LoVo (cell line): ENCODE measurements around the gene ESPNL.
A peak's percentile ranks its signal among the peaks of the same experiment; 100 is the strongest.

ENCODE experiments used
- DNase-seq: peaks from one replicate; pipeline ENCODE4 v3.0.0-alpha.2; 2016; ENCODE audit warnings: low spot score

The ESPNL gene

DNA sequence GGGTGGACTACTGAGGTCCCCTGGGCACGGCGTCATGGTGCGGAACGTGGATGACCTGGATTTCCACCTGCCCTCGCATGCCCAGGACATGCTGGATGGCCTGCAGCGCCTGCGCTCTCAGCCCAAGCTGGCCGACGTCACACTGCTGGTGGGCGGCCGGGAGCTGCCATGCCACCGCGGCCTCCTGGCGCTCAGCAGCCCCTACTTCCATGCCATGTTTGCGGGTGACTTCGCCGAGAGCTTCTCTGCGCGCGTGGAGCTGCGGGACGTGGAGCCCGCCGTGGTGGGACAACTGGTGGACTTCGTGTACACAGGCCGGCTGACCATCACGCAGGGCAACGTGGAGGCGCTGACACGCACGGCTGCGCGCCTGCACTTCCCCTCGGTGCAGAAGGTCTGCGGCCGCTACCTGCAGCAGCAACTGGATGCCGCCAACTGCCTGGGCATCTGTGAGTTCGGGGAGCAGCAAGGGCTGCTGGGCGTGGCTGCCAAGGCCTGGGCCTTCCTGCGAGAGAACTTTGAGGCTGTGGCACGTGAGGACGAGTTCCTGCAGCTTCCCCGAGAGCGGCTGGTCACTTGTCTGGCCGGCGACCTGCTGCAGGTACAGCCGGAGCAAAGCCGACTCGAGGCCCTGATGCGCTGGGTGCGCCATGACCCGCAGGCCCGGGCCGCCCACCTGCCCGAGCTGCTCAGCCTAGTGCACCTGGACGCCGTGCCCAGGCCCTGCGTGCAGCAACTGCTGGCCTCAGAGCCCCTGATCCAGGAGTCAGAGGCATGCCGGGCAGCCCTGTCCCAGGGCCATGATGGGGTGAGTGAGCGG is 40.8 kb downstream of the ESPNL start:
- DNase-seq = no peak

DNA sequence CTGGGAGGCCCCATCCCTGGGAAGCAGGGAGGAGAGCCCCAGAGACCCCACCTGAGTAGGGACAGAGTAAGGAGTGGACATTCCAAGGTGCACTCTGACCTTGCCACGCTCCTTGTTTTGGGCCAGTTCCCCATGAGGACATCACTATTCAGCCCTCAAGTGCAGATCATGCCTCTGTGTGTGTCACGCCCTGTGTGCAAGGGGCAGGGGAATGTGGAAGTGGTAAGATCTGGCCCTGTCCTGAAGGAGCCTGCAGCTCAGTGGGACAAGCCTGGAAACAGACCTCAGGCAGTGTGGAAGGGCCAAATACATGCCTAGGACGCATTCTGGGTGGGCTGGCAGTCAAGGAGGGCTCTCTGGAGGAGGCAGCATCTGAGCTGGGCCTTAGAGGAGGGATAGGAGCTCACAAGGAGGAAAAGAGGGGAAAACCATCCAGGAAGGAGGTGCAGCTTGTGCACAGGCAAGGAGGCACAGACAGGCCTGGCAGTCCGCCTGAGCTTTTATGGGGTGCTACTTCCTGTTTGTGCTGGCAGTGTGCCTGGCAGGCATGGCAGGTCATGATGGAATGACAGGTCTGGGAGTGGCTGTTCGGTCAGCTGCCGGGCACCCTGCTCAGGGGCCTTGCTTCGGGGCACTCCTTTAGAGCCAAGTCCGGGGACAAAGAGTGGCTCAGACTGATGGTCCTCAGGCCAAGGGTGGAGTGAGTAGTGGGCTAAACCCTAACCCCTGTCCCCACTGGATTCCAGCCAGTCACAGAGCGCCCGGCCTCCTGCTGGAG is 41.6 kb downstream of the ESPNL start:
- peak; percentile 92 for DNase-seq

DNA sequence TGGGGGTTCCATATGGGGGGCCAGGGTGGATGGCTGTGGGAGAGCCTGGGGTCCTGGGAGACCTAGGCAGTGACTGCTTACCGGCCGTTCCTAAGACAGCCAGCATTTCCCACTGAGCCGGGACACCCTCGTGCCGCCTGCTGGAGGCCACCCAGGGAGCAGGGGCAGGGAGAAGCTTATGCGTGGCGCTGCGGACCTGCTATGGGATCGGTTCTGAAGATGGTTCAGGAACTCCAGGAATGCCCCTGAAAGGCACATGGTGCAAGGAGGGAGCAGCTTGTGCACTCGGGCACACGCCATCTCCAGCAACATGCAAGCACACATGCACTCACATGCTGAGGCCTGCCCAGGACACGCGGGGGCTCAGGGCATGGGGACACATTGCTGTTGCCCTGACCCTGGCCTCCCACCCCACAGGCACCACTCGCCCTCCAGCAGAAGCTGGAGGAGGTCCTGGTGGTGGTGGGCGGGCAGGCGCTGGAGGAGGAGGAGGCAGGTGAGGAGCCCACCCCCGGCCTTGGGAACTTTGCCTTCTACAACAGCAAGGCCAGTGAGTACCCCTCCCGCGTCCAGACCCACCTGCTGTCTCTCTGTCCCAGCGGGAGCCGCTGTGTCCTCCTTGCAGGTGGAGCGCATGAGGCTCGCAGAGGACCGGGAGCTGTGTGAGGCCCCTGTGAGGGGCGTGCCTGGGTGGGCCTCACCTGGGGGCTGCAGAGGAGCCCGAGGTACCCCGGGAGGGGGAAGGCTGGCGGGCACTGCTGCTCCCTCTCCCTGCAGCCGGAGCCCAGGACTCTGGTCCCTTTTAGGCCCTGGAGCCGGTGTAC is 42.5 kb downstream of the ESPNL start:
- DNase-seq = no peak

DNA sequence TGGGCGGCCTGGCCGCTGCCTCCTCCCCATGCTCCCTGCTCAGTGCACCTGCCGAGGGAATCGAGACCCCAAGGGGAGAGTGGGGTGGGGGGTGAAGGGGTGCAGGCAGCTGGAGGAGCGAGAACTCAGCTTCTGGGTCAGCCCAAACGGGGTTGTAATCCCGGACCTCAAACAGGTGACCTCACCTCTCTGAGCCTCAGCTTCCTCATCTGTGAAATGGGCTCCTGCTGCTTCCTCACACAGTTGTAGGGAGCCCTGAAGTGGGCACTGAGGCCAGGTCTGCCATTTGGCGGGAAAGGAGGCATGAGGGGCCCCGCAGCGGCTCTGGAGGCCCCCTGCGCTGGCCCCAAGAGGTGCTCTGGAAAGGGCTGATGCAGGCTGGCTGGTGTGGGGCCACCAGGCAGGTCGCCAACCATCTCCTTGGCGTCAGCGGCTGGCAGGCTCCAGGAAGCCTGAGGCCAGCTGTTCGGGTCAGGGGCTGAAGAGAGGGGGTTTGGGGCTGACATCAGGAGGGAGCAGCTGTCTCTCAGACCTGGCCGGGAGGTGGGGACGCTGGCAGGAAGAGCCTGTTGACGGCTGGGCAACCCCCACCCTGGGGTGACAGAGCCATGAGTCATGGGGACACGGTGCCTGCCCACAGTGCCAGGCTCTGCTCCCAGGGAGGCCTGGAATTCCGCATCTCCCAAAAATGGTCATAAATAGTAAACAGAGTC is 43.3 kb downstream of the ESPNL start:
- peak; percentile 71 for DNase-seq

DNA sequence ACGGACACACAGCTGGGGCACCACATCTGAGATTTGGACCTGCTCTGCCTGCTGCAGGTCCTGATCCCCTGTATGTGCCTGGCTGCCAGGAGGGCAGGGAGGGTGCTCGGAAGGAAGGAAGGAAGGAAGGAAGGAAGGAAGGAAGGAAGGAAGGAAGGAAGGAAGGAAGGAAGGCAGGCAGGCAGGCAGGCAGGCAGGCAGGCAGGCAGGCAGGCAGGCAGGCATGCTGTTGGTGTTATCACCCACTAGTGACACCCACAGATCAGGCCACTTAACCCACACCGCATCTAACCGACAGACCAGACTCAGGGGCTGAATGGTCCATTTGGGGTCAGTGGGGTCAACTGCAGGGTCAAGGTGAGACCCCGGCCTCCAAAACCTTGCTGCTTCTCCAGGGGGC is 44.1 kb downstream of the ESPNL start:
- DNase-seq = no peak

DNA sequence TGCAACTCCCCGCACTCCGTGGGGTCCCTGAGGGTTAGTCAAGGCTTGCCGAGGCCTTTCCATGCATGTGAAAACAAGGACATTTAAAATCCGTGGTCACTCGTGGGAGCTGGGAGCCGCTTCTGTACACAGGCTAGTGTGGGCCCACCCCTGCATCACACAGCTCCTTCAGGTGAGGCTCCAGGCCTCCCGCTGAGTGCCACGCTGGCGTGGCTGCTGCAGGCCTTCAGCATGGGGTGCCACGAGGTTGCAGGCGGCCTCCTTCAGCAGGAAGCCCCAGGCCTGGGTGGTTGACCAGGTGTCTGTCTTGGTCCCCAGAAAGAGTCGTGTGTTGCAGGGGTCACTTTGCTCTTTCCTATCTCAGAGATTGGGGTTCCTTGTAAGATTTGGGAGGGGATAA is 44.9 kb downstream of the ESPNL start:
- no peak for DNase-seq

DNA sequence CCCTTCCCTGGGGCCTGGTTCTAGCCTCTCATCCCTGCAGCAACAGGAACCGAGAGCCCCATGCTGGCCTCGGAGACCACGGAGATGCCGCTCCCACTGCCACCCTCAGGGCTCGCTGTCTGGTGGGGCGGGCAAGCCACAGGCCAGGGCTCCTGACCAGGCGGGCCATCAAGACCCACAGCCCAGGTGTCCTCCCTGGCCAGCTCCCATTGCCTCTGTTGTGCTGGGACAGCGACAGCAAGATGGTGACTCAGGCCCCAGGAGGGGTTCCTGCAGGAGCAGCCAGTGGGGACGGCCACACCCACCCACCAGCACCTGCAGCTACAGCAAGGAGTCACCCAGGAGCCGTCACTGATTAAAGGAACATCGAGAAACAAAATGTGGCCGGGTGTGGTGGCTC is 45.7 kb downstream of the ESPNL start:
- peak; percentile 55 for DNase-seq

DNA sequence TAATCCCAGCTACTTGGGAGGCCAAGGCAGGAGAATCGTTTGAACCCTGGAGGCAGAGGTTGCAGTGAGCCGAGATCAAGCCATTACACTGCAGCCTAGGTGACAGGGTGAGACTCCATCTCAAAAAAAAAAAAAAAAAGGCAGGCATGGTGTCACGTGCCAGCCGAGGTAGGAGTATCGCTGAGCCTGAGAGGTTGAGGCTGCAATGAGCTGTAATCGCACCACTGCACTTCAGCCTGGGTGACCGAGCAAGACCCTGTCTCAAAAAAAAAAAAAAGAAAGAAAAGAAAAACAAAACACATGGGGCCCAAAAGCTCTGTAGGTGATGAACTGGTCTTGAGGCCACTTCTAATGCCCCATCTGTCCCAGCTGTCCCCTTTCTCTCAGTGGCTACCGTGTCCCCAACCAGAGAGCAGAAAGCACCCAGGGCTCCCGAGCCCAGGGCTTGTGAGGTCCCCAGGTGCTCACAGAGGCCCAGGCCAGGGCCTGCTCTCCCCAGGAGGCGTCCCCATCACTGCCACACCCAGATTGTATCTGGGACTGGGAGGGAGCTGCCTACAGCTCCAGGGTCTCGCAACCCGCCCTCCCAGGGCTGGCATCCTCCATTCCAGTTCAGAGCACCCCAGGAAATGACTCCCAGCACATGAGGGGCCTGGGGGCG is 46.9 kb downstream of the ESPNL start:
- DNase-seq = no peak

DNA sequence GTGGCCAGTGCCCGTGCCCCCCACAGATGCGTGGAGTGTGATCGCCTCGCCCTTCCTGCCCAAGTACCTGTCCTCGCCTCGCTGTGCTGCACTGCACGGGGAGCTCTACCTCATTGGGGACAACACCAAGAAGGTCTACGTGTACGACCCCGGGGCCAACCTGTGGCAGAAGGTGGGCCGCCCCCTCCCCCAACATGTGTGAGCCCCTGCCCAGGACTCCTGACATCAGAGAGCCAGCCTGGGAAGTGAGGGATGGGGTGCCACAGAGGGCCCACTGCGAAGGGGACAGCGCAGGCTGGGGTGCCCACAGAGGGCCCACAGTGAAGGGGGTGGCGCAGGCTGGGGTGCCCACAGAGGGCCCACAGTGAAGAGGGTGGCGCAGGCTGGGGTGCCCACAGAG is 48.8 kb downstream of the ESPNL start:
- DNase-seq = no peak

DNA sequence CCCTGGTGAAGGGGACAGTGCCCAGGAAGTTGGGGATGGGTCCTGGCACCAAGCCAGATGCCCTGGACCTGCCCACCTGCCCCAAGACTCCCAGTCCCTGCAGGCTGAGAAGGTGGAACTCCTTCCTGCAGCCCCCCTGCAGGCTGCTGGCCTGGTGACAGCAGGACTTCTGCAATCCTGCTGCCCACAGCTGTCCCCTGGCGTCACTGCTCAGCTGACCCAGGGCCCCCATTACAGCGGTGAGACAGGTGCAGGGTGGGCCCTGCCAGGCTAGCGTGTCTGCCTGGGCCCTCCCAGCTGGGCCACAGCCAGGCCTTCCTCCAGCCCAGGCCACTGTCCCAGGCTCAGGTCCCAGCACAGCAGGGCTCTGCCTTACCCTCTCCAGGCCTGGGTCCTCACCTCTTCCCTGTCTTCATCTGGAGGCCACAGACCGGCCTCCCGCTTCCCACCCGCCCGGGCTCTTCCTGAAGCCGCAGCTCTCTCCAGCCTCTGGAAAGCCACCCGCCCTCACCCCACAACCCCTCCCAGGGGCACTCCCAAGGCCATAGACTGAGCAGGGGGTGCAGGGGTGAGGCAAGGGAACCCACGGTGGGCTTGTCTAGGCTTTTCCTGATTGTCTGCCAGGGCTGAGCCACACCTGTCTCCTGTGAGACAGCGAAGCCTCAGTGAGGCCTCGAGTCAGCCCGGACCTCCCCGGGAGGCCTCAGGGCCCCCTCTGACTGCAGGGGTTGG is 49.9 kb downstream of the ESPNL start:
- DNase-seq = no peak

DNA sequence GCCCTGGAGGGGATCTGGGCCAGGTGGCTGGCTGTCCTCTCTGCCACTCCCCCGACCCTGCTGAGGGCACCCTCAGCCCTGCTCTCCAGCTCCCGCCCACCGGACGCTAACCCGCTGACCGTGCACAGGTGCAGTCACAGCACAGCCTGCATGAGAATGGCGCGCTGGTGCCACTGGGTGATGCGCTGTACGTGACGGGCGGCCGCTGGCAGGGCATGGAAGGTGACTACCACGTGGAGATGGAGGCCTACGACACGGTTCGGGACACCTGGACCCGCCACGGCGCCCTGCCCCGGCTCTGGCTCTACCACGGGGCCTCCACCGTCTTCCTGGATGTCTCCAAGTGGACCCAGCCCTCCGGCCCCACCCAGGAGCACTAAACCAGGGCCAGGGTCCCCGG is 50.5 kb downstream of the ESPNL start:
- DNase-seq = no peak

DNA sequence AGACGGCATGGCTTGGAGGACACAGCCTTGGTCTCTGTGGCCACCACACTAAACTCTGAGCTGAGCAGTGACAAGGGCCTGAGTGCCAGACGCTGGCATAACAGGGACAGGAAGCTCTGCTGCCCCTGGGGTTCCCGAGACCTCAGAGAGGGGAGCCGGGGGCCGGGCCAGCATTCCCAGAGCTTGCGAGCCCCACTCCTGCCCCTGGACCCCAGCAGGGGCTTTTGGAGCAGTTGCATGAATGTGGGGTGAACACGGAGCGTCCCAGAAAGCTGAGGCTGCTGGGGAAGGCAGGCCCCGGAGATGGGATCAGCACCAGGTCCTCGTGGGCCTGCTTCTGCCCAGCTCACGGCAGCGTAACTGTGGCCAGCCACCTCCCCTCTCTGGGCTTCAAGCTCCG is 51.1 kb downstream of the ESPNL start:
- DNase-seq = no peak

DNA sequence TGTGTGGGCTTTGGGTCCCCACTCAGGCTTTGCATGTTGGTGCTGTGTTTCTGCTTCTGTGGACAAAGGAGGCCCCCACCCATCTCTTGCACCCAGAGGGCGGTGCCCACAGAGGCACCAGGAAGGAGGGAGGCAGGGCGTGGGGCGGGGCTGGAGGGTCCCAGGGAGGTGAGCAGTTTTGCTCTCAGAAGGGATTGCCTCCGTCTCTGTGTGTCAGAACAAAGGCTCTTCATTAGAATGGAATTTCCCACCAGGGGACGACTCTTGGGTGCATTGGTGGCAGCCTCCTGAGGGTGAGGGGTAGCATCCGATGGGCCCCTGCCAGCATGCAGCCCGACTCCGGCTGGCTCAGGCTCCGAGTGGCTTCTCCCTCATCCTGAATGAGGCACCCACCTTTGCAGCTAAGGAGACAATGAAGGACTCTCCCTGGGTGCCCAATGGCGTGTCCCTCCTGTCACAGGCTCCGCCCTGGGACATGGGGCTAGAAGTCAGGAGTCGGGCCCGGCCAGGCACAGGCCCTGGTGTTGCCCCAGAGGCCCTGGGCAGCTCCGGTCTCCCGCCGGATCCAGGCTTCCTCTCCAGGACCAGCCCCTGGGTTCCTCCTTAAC is 51.6 kb downstream of the ESPNL start:
- no peak for DNase-seq

DNA sequence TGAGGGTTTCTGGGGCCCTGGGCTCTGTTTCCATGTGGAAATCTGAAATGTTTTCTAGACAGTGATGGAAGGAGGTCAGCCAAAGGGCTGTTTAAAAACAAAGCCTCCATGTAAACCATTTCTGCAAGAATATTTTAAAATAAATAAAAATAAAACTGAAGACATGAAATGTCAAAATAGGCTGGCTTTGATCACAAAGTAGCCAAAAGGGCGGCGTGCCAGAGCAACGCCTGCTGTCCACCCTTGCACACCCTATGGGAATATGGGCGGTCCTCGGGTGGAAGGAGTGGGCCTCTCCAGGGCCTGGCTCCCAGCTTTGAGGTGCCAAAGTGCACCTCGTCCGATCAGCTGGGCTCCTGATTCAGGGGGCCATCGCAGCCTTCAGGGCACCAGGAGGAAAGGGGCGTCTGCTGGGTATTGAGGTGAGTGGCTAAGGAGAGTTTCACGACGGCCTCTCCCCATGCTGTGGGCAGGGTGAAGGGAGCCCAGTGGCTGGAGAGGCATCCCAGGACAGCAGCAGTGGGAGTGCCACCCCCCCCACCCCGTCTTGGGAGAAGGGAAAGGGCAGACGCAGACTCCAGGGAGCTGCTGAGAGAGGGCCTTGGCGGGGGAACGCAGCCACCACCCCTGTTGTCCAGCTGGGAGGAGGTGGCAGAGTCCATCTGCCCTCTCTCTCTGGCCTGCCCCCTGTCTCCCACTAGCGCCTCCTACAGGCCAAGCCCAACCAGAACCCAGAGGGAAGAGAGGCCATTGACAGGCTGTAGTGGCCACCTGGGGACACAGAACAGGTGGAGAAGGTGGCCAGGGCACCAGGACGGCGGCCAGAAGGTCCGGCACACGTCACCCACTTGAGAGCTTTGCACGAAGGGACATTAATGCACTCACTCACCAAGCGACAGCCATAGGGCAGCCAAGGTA is 52.9 kb downstream of the ESPNL start:
- DNase-seq = no peak

DNA sequence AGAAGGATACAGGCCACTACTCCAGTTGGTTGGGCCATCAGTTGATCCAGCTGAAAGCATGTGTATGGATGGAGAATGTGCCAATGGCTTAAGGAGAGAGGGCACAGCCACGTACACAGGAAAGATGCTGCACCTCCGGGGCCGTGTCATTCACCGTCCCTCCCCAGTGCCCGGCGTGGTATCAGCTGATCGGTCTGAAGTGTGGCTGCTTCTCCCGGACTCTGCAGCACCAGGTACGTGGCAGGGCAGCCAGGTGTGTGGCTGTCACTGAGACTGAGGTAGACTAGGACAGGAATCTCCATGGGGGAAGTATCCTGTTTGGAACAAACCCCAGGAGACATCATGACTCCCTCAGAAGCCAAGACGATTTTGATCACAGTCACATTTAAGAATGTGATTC is 54.4 kb downstream of the ESPNL start:
- no peak for DNase-seq

DNA sequence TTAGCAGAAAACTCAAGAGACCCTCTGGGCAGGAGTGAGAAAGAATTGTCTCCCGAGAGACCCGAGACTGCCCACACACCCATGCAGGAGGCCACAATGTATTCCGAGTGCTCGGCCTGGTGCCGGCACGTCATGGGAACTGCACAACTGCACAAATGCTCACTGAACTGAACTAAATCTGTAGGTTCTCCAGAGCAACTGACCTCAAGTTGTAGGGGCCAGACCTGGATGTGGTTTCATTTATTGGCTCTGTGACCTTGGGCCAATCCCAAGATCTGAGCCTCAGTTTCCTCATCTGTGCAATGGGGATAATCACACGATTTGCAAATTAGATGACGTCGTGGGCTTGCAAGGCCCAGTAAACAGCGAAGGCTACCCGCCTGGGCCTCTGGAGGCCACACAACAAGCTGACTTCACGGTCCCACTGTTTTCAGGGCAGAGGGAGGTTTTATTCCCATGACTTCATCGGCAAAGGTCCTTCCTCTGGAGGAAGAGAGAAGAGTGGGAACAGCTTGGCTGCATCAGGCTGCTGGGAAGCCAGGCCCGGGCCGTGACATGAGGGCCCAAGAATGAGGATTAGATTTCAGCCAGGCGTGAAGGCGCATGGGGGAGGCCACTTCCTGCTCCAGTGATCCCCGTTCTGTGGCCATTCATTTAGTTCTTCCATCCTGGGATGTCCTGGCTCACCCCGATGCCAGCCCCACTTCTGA is 55.1 kb downstream of the ESPNL start:
- DNase-seq = no peak

DNA sequence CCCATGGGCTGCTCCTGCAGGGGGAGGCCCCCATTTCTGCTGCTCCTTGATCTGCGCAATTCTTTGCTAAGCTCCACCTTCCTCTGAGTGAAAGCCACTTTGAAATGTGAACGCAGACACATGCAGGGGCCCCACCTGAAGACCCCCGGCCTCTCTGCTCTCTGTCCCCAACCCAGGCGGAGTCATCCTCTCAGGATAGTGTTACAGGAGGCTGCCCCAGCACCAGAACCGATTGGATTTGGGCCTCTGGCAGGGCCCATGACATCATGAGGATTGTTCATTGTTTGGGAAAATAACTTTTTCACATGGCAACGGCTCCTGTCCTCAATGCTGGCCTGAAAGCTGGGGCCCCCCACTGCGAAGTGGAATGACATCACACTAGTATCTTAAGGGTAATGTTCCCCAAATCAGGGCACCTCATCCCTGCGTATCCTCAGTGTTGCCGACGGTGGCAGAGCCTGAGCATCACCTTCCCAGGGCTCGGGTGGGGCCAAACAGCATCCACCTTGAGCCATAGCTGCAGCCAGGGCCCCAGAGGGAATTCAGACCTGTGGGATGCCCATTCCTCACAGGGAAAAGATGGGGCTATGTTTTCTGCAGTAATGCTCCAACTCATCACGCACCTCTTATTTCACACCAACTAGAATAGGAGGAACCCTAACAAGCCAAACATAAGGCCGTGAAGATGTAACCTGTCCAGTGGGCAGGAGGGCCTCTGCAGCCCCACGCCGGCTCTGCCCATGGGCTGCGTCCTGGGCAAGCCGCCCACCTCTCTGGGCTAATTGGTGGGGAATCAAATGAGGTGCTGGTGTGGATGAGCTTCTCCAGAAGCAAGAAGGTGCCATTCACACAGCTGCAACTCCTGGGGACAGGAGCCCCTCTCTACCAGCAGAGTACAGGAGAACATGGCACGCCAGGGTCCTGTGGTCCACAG is 55.9 kb downstream of the ESPNL start:
- DNase-seq = no peak
